H1 (cell line): Measurements from ENCODE around the gene SND1. TPM values are rescaled to one million over a fixed set of nuclear protein-coding genes. Genes with fewer than 3 reads are reported as not detected.

Source experiments
- CTCF ChIA-PET: fragments of 300-600 bp; sonication (Branson Sonifier 250); formaldehyde crosslinking; loops from one replicate; lab custom pipeline; 2021; ENCODE audit not compliant: partially characterized antibody; lab: Charles Lee
- POLR2A ChIA-PET: fragments of 300-600 bp; sonication (Branson Sonifier 250); formaldehyde crosslinking; loops from one replicate; lab custom pipeline; 2021; ENCODE audit warnings: inconsistent platforms; ENCODE audit not compliant: partially characterized antibody; lab: Charles Lee
- DNase-seq, 2 experiments: peaks; one replicate each; pipeline versions ENCODE4 v3.0.0 to v3.0.0-alpha.2; 2010 to 2022; ENCODE audit warnings: low spot score in 2 of 2, low read depth in 1 of 2, mixed read lengths in 1 of 2
- FAIRE-seq: peaks from 2 replicates; lab custom pipeline; 2011; peaks lifted over from hg19 to GRCh38; lab: Jason Lieb, UNC
- H2AFZ ChIP-seq: 2 replicates; pipeline ENCODE4 v1.8.1; 2012; ENCODE audit warnings: low read length, inconsistent platforms
- H2AK5ac ChIP-seq: 2 replicates; pipeline ENCODE4 v1.6.1; 2013; ENCODE audit warnings: low read depth, low read length
- H2BK120ac ChIP-seq: replicated peaks from 2 replicates; pipeline ENCODE3; 2013; ENCODE audit warnings: low read depth, low read length, inconsistent platforms
- H2BK12ac ChIP-seq: 2 replicates; pipeline ENCODE4 v1.6.1; 2013; ENCODE audit warnings: low read depth, low read length
- H2BK15ac ChIP-seq: 2 replicates; pipeline ENCODE4 v1.6.1; 2013; ENCODE audit warnings: low read length
- H2BK20ac ChIP-seq: 2 replicates; pipeline ENCODE4 v1.6.1; 2013; ENCODE audit warnings: low read length
- H2BK5ac ChIP-seq: 2 replicates; pipeline ENCODE4 v1.6.1; 2013; ENCODE audit warnings: low read depth, low read length
- H3K14ac ChIP-seq: 2 replicates; pipeline ENCODE4 v1.6.1; 2013; ENCODE audit warnings: inconsistent platforms; ENCODE audit not compliant: insufficient read length
- H3K18ac ChIP-seq: 2 replicates; pipeline ENCODE4 v1.6.1; 2013; ENCODE audit warnings: low read length; ENCODE audit errors: extremely low read depth
- H3K23ac ChIP-seq: 2 replicates; pipeline ENCODE4 v1.6.1; 2013; ENCODE audit warnings: inconsistent platforms; ENCODE audit not compliant: insufficient read length
- H3K23me2 ChIP-seq: 2 replicates; pipeline ENCODE4 v1.6.1; 2013; ENCODE audit warnings: low read depth, low read length
- H3K27ac ChIP-seq: 2 replicates; pipeline ENCODE4 v1.6.1; 2011; ENCODE audit warnings: low read depth, low read length, inconsistent platforms
- H3K27me3 ChIP-seq, 4 experiments: replicated peaks in 1 of 4; 1 replicate in 1 of 4; 2 replicates in 3 of 4; pipeline versions ENCODE4 v1.6.1 to v1.8.1; 2011 to 2013; ENCODE audit warnings: low read length in 3 of 4, mild to moderate bottlenecking in 3 of 4, inconsistent platforms in 2 of 4, mixed read lengths in 2 of 4, moderate library complexity in 1 of 4; ENCODE audit not compliant: control insufficient read depth in 3 of 4, insufficient read depth in 3 of 4; ENCODE audit errors: extremely low read depth in 1 of 4
- H3K36me3 ChIP-seq, 4 experiments: 2 replicates each; pipeline versions ENCODE4 v1.6.1 to v1.8.1; 2011 to 2013; ENCODE audit warnings: mild to moderate bottlenecking in 4 of 4, low read length in 3 of 4, moderate library complexity in 2 of 4, control low read depth in 1 of 4, inconsistent platforms in 1 of 4; ENCODE audit not compliant: insufficient read depth in 4 of 4, control insufficient read depth in 2 of 4
- H3K4ac ChIP-seq: replicated peaks from 2 replicates; pipeline ENCODE3; 2013; ENCODE audit warnings: low read length, low read depth, mixed read lengths, inconsistent platforms; ENCODE audit not compliant: insufficient read length
- H3K4me1 ChIP-seq, 4 experiments: replicated peaks in 1 of 4; 1 replicate in 1 of 4; 2 replicates in 3 of 4; pipeline versions ENCODE4 v1.6.1 to v1.8.1; 2011 to 2013; ENCODE audit warnings: low read length in 3 of 4, inconsistent platforms in 2 of 4, mixed read lengths in 1 of 4; ENCODE audit not compliant: insufficient read depth in 4 of 4, control insufficient read depth in 3 of 4
- H3K4me2 ChIP-seq, 2 experiments: 2 replicates each; pipeline versions ENCODE4 v1.6.1 to v1.8.1; 2011 to 2013; ENCODE audit warnings: low read depth in 2 of 2, low read length in 2 of 2, control low read depth in 1 of 2, inconsistent platforms in 1 of 2, mild to moderate bottlenecking in 1 of 2; ENCODE audit not compliant: insufficient read depth in 1 of 2
- H3K4me3 ChIP-seq, 4 experiments: fragments of 200-600, 300-600 bp in 1 of 4; sonication (generic), shearing (Covaris generic), sonication (Bioruptor Twin) in 1 of 4; 2 replicates each; pipeline versions ENCODE4 v1.5.1 to v1.8.1; 2011 to 2016; ENCODE audit warnings: low read length in 4 of 4, low read depth in 3 of 4, control low read depth in 2 of 4, inconsistent platforms in 2 of 4, mild to moderate bottlenecking in 2 of 4, mixed read lengths in 1 of 4, moderate library complexity in 1 of 4; ENCODE audit not compliant: insufficient read depth in 2 of 4; ENCODE audit errors: extremely low read depth in 1 of 4
- H3K56ac ChIP-seq: replicated peaks from 2 replicates; pipeline ENCODE3; 2013; ENCODE audit warnings: low read depth, mild to moderate bottlenecking, mixed read lengths, low read length, inconsistent platforms; ENCODE audit not compliant: insufficient read length
- H3K79me1 ChIP-seq: 2 replicates; pipeline ENCODE4 v1.6.1; 2013; ENCODE audit warnings: low read depth, low read length, control low read depth
- H3K79me2 ChIP-seq, 2 experiments: 2 replicates each; pipeline versions ENCODE4 v1.6.1 to v1.8.1; 2012 to 2013; ENCODE audit warnings: low read length in 2 of 2, mild to moderate bottlenecking in 2 of 2, inconsistent platforms in 1 of 2; ENCODE audit not compliant: insufficient read depth in 2 of 2, control insufficient read depth in 1 of 2
- H3K9ac ChIP-seq, 4 experiments: replicated peaks in 1 of 4; 1 replicate in 1 of 4; 2 replicates in 3 of 4; pipeline versions ENCODE4 v1.6.1 to v1.8.1; 2011 to 2013; ENCODE audit warnings: low read depth in 3 of 4, low read length in 3 of 4, control low read depth in 2 of 4, mild to moderate bottlenecking in 2 of 4, moderate library complexity in 2 of 4, inconsistent platforms in 1 of 4; ENCODE audit errors: extremely low read depth in 1 of 4
- H3K9me3 ChIP-seq, 2 experiments: 2 replicates each; pipeline versions ENCODE4 v1.6.1 to v1.8.1; 2012 to 2013; ENCODE audit warnings: mild to moderate bottlenecking in 2 of 2, moderate library complexity in 2 of 2, control low read depth in 1 of 2, inconsistent platforms in 1 of 2, low read depth in 1 of 2, low read length in 1 of 2, mixed read lengths in 1 of 2; ENCODE audit not compliant: insufficient read depth in 2 of 2
- H4K20me1 ChIP-seq, 2 experiments: replicated peaks in 1 of 2; 2 replicates each; pipeline versions ENCODE3 to v1.8.1; 2011 to 2013; ENCODE audit warnings: inconsistent platforms in 2 of 2, low read length in 2 of 2, mild to moderate bottlenecking in 1 of 2; ENCODE audit not compliant: insufficient read depth in 2 of 2, control insufficient read depth in 1 of 2
- H4K5ac ChIP-seq: 2 replicates; pipeline ENCODE4 v1.6.1; 2013; ENCODE audit warnings: low read length, low read depth, mixed read lengths, inconsistent platforms; ENCODE audit not compliant: insufficient read length
- H4K8ac ChIP-seq: 2 replicates; pipeline ENCODE4 v1.8.0; 2013; ENCODE audit warnings: mild to moderate bottlenecking, moderate library complexity, low read length, inconsistent platforms; ENCODE audit not compliant: insufficient read depth; ENCODE audit errors: extremely low read depth
- H4K91ac ChIP-seq: replicated peaks from 2 replicates; pipeline ENCODE3; 2013; ENCODE audit warnings: low read length, mixed read lengths, inconsistent platforms; ENCODE audit not compliant: insufficient read length
- ATF3 ChIP-seq: IDR thresholded peaks from 2 replicates; pipeline ENCODE4 v1.6.1; 2011; ENCODE audit warnings: low read depth, mild to moderate bottlenecking, low read length; ENCODE audit not compliant: insufficient read depth
- CBX8 ChIP-seq: fragments of 300-800, 300-1000 bp; sonication (generic); IDR thresholded peaks from 2 replicates; pipeline ENCODE4 v1.7.1; 2016; ENCODE audit warnings: low read depth, low read length, borderline replicate concordance
- CHD1 ChIP-seq: IDR thresholded peaks from 2 replicates; pipeline ENCODE4 v1.6.1; 2012; ENCODE audit warnings: low read depth, low read length, improper control_type of control experiment
- CTCF ChIP-seq, 3 experiments: IDR thresholded peaks; 1 replicate in 2 of 3; 2 replicates in 1 of 3; pipeline versions ENCODE4 v1.5.1 to v1.6.1; 2011; ENCODE audit warnings: low read length in 3 of 3, mild to moderate bottlenecking in 3 of 3, inconsistent platforms in 2 of 3, low read depth in 1 of 3, moderate library complexity in 1 of 3; ENCODE audit not compliant: insufficient read depth in 1 of 3; ENCODE audit errors: control extremely low read depth in 1 of 3
- NRF1 ChIP-seq: IDR thresholded peaks from 2 replicates; pipeline ENCODE4 v1.6.1; 2011; ENCODE audit warnings: mild to moderate bottlenecking, low read depth, low read length, improper control_type of control experiment
- POLR2A ChIP-seq, 2 experiments: IDR thresholded peaks; 1 replicate in 1 of 2; 2 replicates in 1 of 2; pipeline ENCODE4 v1.6.1; 2011; ENCODE audit warnings: low read depth in 2 of 2, low read length in 2 of 2, mild to moderate bottlenecking in 2 of 2; ENCODE audit errors: control extremely low read depth in 1 of 2
- POU5F1 ChIP-seq: IDR thresholded peaks from 2 replicates; pipeline ENCODE4 v1.6.1; 2011; ENCODE audit warnings: low read depth, mild to moderate bottlenecking, low read length, moderate library complexity
- SIRT6 ChIP-seq: IDR thresholded peaks from one replicate; pipeline ENCODE4 v1.7.1; 2012; ENCODE audit warnings: low read length, inconsistent platforms
- SIX5 ChIP-seq: IDR thresholded peaks from 2 replicates; pipeline ENCODE4 v1.6.1; 2011; ENCODE audit warnings: mild to moderate bottlenecking, low read depth, low read length
- SP2 ChIP-seq: IDR thresholded peaks from 2 replicates; pipeline ENCODE4 v1.6.1; 2012; ENCODE audit warnings: mild to moderate bottlenecking, low read length, inconsistent platforms
- SRF ChIP-seq: IDR thresholded peaks from 2 replicates; pipeline ENCODE4 v1.6.1; 2011; ENCODE audit warnings: mild to moderate bottlenecking, low read depth, low read length, moderate library complexity
- WGBS, 2 experiments: shearing (Covaris generic) in 1 of 2; methylation state at CpG; one replicate each; pipeline versions ENCODE4 v1.1.6 to v1.1.7; 2013 to 2015; ENCODE audit warnings: low lambda C conversion rate in 2 of 2, mixed read lengths in 2 of 2, inconsistent platforms in 1 of 2, low coverage in 1 of 2, missing lambda C conversion rate in 1 of 2; ENCODE audit not compliant: insufficient replicate concordance in 2 of 2, insufficient coverage in 1 of 2, insufficient read length in 1 of 2; ENCODE audit errors: extremely low coverage in 1 of 2, missing lambda C conversion rate in 1 of 2; 5-methylcytosine and 5-hydroxymethylcytosine counted together
- polyA plus RNA-seq, 7 experiments: library from polyadenylated mRNA; depleted of rRNA in 3 of 7; stranded (reverse) in 5 of 7; unstranded in 2 of 7; fragments of >200 nt in 5 of 7; fragments of 200-250 nt in 2 of 7; gene quantifications; 1 replicate in 5 of 7; 2 replicates in 1 of 7; 4 replicates in 1 of 7; pipeline versions ENCODE4 v1.2.1 to v1.2.3, GENCODE V29; 2011 to 2013; ENCODE audit warnings: missing spikeins in 2 of 7, mixed read lengths in 2 of 7
- total RNA-seq: library from RNA; stranded (reverse); fragmentation: NEBNext Ultra II Directional; extraction: Animal tissue kit (Norgen Biotek cat#: 25700); gene quantifications from 2 replicates; pipeline ENCODE4 v1.2.1, GENCODE V29; 2021

Gene SND1
- total and polyA plus RNA-seq, 2 of the 8 experiments (the other 6 are each of a cell fraction or from before 2014, with no cell fraction given) = 122 to 290 TPM

- H4K91ac ChIP-seq = no peak overlapping the region
- H3K27ac ChIP-seq = no peak overlapping the region
- DNase-seq (no peak), FAIRE-seq (no peak)
- H3K23me2 ChIP-seq = no peaks in the 10 kb centered on the region; the same call in 1 of the 2 replicates
- H3K4ac ChIP-seq = no peak overlapping the region
- no peaks in the 10 kb centered on the region for H3K9me3 ChIP-seq
- no peak overlapping the region for H2BK20ac ChIP-seq
- no peaks in the 10 kb centered on the region for H3K79me2 ChIP-seq
- H2BK120ac ChIP-seq = no peak overlapping the region
- H3K79me1 ChIP-seq = no peaks in the 10 kb centered on the region
- H4K20me1 ChIP-seq = peaks cover 0 to 1% of the 10 kb centered on the region in 2 experiments
- H3K27me3 ChIP-seq = peaks cover 6 to 18% (median 12%) of the 10 kb centered on the region in 4 experiments; a peak in 6 of 7 replicates
- H3K9ac ChIP-seq = no peak overlapping the region
- H2BK5ac ChIP-seq = no peak overlapping the region; the same call in 1 of the 2 replicates
- POLR2A ChIA-PET = interaction anchor here (1.0 to 1.7 kb wide), 3 partner anchors 10 to 21 kb away, joined by 3 to 7 read pairs (median 4); no protein-coding TSS in a partner anchor
- H3K18ac ChIP-seq = no peak overlapping the region
- no peak overlapping the region for H4K8ac ChIP-seq
- H2BK12ac ChIP-seq = no peak overlapping the region
- H3K23ac ChIP-seq = no peak overlapping the region
- no peak overlapping the region for H3K56ac ChIP-seq
- CTCF ChIA-PET = interaction anchor here (0.6 to 21.0 kb wide), 6 partner anchors 10 to 110 kb away, joined by 3 to 221 read pairs (median 4); no protein-coding TSS in a partner anchor
- H3K4me1 ChIP-seq = peaks cover 0 to 2% (median 0%) of the 10 kb centered on the region in 4 experiments; a peak in 4 of 7 replicates
- H3K4me3 ChIP-seq = no peak overlapping the region
- 91% methylated on average over 5 of the region's 5 CpGs; no CpG with 5 or more reads in 1 of the 2 experiments for WGBS, 2 experiments
- no peak overlapping the region for H3K14ac ChIP-seq
- no peak overlapping the region for H2AFZ ChIP-seq
- H3K4me2 ChIP-seq = no peak overlapping the region
- H4K5ac ChIP-seq = no peak overlapping the region
- no peak overlapping the region for H2AK5ac ChIP-seq
- H3K36me3 ChIP-seq = peaks cover 0 to 2% (median under 1%) of the 10 kb centered on the region in 4 experiments; a peak in 2 of 8 replicates
- H2BK15ac ChIP-seq = no peak overlapping the region
- TF ChIP-seq CBX8 = no peak
- no peak for TF ChIP-seq POLR2A (IDR thresholded peaks at IDR 0.05; ENCODE audit: control extremely low read depth in 1 of 2, low read depth in 2 of 2, low read length in 2 of 2)
- no peak for TF ChIP-seq SP2
- no peak for TF ChIP-seq SIX5
- TF ChIP-seq ATF3 = no peak
- TF ChIP-seq CTCF (IDR thresholded peaks at IDR 0.05; ENCODE audit: control extremely low read depth in 1 of 3, insufficient read depth in 1 of 3, low read depth in 1 of 3, low read length in 3 of 3) = no peak
- TF ChIP-seq NRF1 = no peak
- TF ChIP-seq SRF = no peak
- no peak for TF ChIP-seq SIRT6
- TF ChIP-seq CHD1 = no peak
- TF ChIP-seq POU5F1 = no peak
Observed at GRCh38 chr7:128099204-128099671, 447.2 kb downstream of the SND1 start.
